Neural crest cell (in vitro differentiated cells): Measurements from ENCODE around the gene MMP21. TPM values are rescaled to one million over a fixed set of nuclear protein-coding genes. Genes with fewer than 3 reads are reported as not detected.

Experiments used
- DNase-seq: peaks from one replicate; pipeline ENCODE4 v3.0.0; 2021; ENCODE audit warnings: low read depth, mixed read lengths, low spot score
- H3K27ac Mint-ChIP-seq: one replicate; pipeline ENCODE4 v1.8.0; 2021; ENCODE audit warnings: mild to moderate bottlenecking, mixed read lengths; ENCODE audit not compliant: unreplicated experiment
- H3K27me3 Mint-ChIP-seq: 2 replicates; pipeline ENCODE4 v1.8.0; 2021; ENCODE audit warnings: low read depth, mild to moderate bottlenecking, mixed read lengths
- H3K36me3 Mint-ChIP-seq: 2 replicates; pipeline ENCODE4 v1.8.0; 2021; ENCODE audit warnings: low read depth, mild to moderate bottlenecking, mixed read lengths
- H3K4me1 Mint-ChIP-seq: 2 replicates; pipeline ENCODE4 v1.8.0; 2021; ENCODE audit warnings: mixed read lengths
- H3K4me3 Mint-ChIP-seq: one replicate; pipeline ENCODE4 v1.8.0; 2021; ENCODE audit warnings: mild to moderate bottlenecking, mixed read lengths
- H3K9me3 Mint-ChIP-seq: 2 replicates; pipeline ENCODE4 v1.8.0; 2021; ENCODE audit warnings: mixed read lengths
- CTCF ChIP-seq: fragments of 200-600 bp; sonication (generic); conservative IDR thresholded peaks from 2 replicates; pipeline ENCODE4 v1.5.0; 2021; ENCODE audit warnings: antibody characterized with exemption, mild to moderate bottlenecking
- total RNA-seq: library from RNA; stranded (reverse); gene quantifications from 2 replicates; pipeline ENCODE4 v1.2.1, GENCODE V29; 2021

The MMP21 gene
- total RNA-seq, 1 donor from 2014 or later, result not detected

GRCh38 chr10:125744909-125745308 is 30.7 kb downstream of the MMP21 start:
- no peak overlapping the region for H3K4me3 Mint-ChIP-seq
- H3K27me3 Mint-ChIP-seq, result no peaks in the 10 kb centered on the region
- no peaks in the 10 kb centered on the region for H3K4me1 Mint-ChIP-seq
- no peak for TF ChIP-seq CTCF
- H3K36me3 Mint-ChIP-seq, result peaks cover 21% of the 10 kb centered on the region
- no peak overlapping the region for H3K27ac Mint-ChIP-seq
- H3K9me3 Mint-ChIP-seq, result no peaks in the 10 kb centered on the region
- DNase-seq, result no peak

- no peaks in the 10 kb centered on the region for H3K9me3 Mint-ChIP-seq
- peaks cover 12% of the 10 kb centered on the region for H3K4me1 Mint-ChIP-seq
- no peak overlapping the region for H3K4me3 Mint-ChIP-seq
- no peak for DNase-seq
- peak; percentile 39 for TF ChIP-seq CTCF
- H3K36me3 Mint-ChIP-seq, result peaks cover 26% of the 10 kb centered on the region
- H3K27me3 Mint-ChIP-seq, result no peaks in the 10 kb centered on the region
- H3K27ac Mint-ChIP-seq, result no peak overlapping the region
Observed at GRCh38 chr10:125742465-125742864, 33.2 kb downstream of the MMP21 start.

- no peak for TF ChIP-seq CTCF
- Mint-ChIP-seq H3K27me3 (no peaks in the 10 kb centered on the region), H3K27ac (no peak overlapping the region), H3K4me3 (no peak overlapping the region), H3K9me3 (no peaks in the 10 kb centered on the region), H3K36me3 (peaks cover 32% of the 10 kb centered on the region), H3K4me1 (peaks cover 16% of the 10 kb centered on the region)
- no peak for DNase-seq
Observed at GRCh38 chr10:125739994-125740679, 35.5 kb downstream of the MMP21 start.

GRCh38 chr10:125738206-125738605 is 37.4 kb downstream of the MMP21 start:
- no peak for DNase-seq
- H3K9me3 Mint-ChIP-seq, result no peaks in the 10 kb centered on the region
- peak overlapping the region; percentile 59 for H3K27ac Mint-ChIP-seq
- no peak for TF ChIP-seq CTCF
- H3K27me3 Mint-ChIP-seq, result no peaks in the 10 kb centered on the region
- peaks cover 24% of the 10 kb centered on the region for H3K36me3 Mint-ChIP-seq
- H3K4me3 Mint-ChIP-seq, result peak overlapping the region; percentile 28
- H3K4me1 Mint-ChIP-seq, result peaks cover 16% of the 10 kb centered on the region

GRCh38 chr10:125734823-125735222 is 40.8 kb downstream of the MMP21 start:
- Mint-ChIP-seq H3K36me3 (peaks cover 30% of the 10 kb centered on the region), H3K4me3 (no peak overlapping the region), H3K27me3 (no peaks in the 10 kb centered on the region), H3K27ac (no peak overlapping the region), H3K9me3 (no peaks in the 10 kb centered on the region), H3K4me1 (peaks cover 16% of the 10 kb centered on the region)
- no peak for DNase-seq
- TF ChIP-seq CTCF, result peak; percentile 40
